Measurements from ENCODE around the gene DOCK7. TPM values are rescaled to one million over a fixed set of nuclear protein-coding genes. Genes with fewer than 3 reads are reported as not detected.

Gene DOCK7
- polyA plus RNA-seq, 1 of the 3 experiments (the other 2 are of a cell fraction): 27.6 TPM

DNA sequence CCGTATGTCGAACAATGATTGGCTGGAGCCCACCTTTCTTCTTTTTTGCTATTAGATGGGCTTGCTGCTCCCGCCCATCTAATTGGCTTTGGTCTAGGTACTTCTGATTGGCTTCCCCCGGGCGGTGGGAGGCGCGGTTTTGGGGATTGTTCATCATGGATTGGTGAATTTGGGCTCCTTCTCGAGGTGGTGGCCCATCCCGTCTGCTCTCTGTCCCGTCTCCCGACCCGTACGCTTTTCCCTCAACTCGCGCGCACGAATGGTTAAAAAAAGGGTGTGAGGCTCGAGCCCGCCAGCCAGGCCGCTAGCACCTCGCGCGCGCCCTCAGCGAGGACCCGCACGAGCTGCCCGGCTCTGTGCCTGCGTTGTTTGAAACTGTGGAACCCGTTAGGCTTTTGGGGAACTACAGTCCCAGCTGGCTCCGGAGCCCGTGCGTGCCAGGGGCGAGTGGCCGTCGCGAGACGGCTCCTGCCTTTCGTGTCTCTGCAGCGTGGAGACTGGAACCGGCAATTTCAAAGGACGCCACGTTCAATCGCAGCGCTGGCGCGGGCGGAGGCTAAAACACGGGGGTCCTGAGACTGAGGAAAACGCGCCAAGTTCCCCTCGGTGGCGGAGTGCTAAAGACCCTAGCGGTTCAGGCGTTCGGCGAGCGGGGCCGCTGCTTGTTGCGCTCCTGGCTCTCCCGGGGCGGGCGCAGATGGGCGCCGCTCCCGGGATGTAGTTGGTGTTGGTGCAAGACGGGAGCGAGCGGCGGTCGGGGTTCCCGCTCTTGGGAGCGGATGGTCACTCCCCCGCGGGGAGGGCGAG is 251.5 kb downstream of the DOCK7 start, which contains the start of gene USP1 (continued):
- TF ChIP-seq EP300 (IDR thresholded peaks at IDR 0.05; ENCODE audit: borderline replicate concordance in 1 of 2, low read depth in 1 of 2, low read length in 1 of 2): no peak; a peak in 1 of 4 replicates
- TF ChIP-seq ELF1 (IDR thresholded peaks at IDR 0.05): peak; percentile 18
- TF ChIP-seq, protein P1, sequence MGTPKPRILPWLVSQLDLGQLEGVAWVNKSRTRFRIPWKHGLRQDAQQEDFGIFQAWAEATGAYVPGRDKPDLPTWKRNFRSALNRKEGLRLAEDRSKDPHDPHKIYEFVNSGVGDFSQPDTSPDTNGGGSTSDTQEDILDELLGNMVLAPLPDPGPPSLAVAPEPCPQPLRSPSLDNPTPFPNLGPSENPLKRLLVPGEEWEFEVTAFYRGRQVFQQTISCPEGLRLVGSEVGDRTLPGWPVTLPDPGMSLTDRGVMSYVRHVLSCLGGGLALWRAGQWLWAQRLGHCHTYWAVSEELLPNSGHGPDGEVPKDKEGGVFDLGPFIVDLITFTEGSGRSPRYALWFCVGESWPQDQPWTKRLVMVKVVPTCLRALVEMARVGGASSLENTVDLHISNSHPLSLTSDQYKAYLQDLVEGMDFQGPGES (IDR thresholded peaks at IDR 0.05; ENCODE audit: low read depth, low read length): peak; percentile 61
- no peak for TF ChIP-seq FOSL2 (IDR thresholded peaks at IDR 0.05; ENCODE audit: borderline replicate concordance, low read depth)
- TF ChIP-seq FOXJ3 (CRISPR knock-in tag; IDR thresholded peaks at IDR 0.05): 0 out of 2 replicates have a peak, but pooled peaks have one; percentile 21
- 0 out of 2 replicates have a peak, but pooled peaks have one; percentile 3 for TF ChIP-seq NFIC (IDR thresholded peaks at IDR 0.05; ENCODE audit: borderline replicate concordance)
- TF ChIP-seq, protein P2, sequence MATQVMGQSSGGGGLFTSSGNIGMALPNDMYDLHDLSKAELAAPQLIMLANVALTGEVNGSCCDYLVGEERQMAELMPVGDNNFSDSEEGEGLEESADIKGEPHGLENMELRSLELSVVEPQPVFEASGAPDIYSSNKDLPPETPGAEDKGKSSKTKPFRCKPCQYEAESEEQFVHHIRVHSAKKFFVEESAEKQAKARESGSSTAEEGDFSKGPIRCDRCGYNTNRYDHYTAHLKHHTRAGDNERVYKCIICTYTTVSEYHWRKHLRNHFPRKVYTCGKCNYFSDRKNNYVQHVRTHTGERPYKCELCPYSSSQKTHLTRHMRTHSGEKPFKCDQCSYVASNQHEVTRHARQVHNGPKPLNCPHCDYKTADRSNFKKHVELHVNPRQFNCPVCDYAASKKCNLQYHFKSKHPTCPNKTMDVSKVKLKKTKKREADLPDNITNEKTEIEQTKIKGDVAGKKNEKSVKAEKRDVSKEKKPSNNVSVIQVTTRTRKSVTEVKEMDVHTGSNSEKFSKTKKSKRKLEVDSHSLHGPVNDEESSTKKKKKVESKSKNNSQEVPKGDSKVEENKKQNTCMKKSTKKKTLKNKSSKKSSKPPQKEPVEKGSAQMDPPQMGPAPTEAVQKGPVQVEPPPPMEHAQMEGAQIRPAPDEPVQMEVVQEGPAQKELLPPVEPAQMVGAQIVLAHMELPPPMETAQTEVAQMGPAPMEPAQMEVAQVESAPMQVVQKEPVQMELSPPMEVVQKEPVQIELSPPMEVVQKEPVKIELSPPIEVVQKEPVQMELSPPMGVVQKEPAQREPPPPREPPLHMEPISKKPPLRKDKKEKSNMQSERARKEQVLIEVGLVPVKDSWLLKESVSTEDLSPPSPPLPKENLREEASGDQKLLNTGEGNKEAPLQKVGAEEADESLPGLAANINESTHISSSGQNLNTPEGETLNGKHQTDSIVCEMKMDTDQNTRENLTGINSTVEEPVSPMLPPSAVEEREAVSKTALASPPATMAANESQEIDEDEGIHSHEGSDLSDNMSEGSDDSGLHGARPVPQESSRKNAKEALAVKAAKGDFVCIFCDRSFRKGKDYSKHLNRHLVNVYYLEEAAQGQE (IDR thresholded peaks at IDR 0.05; ENCODE audit: low read depth, low read length): 0 out of 2 replicates have a peak, but pooled peaks have one; percentile 33

DNA sequence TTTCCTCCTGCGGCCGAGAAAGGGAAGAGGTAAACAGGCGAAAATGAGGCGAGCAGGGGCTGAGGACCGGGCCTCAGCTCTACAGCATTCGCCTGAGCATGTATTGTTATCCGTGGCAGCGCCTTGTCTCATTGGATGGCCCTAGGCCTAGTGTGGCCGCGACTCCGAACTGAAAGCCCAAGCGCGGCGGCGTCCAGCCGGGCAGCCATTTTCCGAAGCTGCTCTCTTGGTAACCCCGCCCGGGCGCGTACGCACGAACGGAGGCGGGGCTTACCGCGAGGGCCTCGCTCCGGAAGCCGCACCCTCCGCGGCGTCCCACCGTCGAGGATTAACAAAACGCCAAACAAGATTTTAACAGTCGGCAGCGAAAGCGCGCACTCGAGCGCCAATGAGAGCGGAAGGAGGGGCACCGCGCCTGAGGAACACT is 252.1 kb downstream of the DOCK7 start:
- Histone ChIP-seq H4K20me1 (ENCODE audit: insufficient read depth) (peaks cover 20% of the 10 kb centered on the region; the same call in 1 of the 2 replicates), H3K36me3 (replicated peaks in 1 of 2; ENCODE audit: control insufficient read depth in 1 of 2, insufficient read depth in 2 of 2, low read length in 1 of 2) (peaks cover 6 to 12% of the 10 kb centered on the region in 2 experiments), H3K4me3 (ENCODE audit: low read depth in 2 of 2, low read length in 1 of 2) (peak overlapping the region; percentile 94 to 96), H3F3A (replicated peaks; ENCODE audit: insufficient read depth) (peaks cover 19% of the 10 kb centered on the region), H3K4me2 (peak overlapping the region; percentile 88), H3K4me1 (ENCODE audit: control insufficient read depth in 1 of 2, insufficient read depth in 2 of 2, low read depth in 1 of 2, low read length in 1 of 2) (peaks cover under 1 to 13% of the 10 kb centered on the region in 2 experiments; a peak in 3 of 4 replicates), H3K27ac (ENCODE audit: low read depth in 2 of 2, low read length in 1 of 2) (peak overlapping the region; percentile 97 to 100), H3K27me3 (ENCODE audit: insufficient read depth) (no peaks in the 10 kb centered on the region), H3K9ac (peak overlapping the region; percentile 99), H2AFZ (ENCODE audit: low read depth) (peak overlapping the region; percentile 88), H3K9me2 (no peaks in the 10 kb centered on the region), H3K79me2 (ENCODE audit: insufficient read depth) (peaks cover 42% of the 10 kb centered on the region), H3K9me3 (no peaks in the 10 kb centered on the region)
- 0% methylated on average over 23 of the region's 45 CpGs for WGBS (ENCODE audit: low lambda C conversion rate)
- DNase-seq: no peak
- CTCF ChIA-PET: interaction anchor here (0.8 to 1.6 kb wide), 5 partner anchors 11 to 354 kb away, joined by 3 to 7 read pairs (median 3); no protein-coding TSS in a partner anchor
- POLR2A ChIA-PET: interaction anchor here (0.6 to 1.7 kb wide), 12 partner anchors 9 to 693 kb away, joined by 3 to 6 read pairs (median 3); no protein-coding TSS in a partner anchor
- TF ChIP-seq RAD21 (IDR thresholded peaks at IDR 0.05; ENCODE audit: low read length) (no peak), SIN3A (IDR thresholded peaks at IDR 0.05; ENCODE audit: borderline replicate concordance, low read depth, low read length) (peak; percentile 12; the same call in 1 of the 2 replicates), ELF1 (IDR thresholded peaks at IDR 0.05) (peak; percentile 25; the same call in 1 of the 2 replicates), TAF1 (IDR thresholded peaks at IDR 0.05; ENCODE audit: borderline replicate concordance, low read depth, low read length) (peak; percentile 97), NRF1 (IDR thresholded peaks at IDR 0.05; ENCODE audit: low read depth, low read length) (peak; percentile 24; the same call in 1 of the 2 replicates), YY1 (IDR thresholded peaks at IDR 0.05; ENCODE audit: low read depth) (peak; percentile 96), FOSL2 (IDR thresholded peaks at IDR 0.05; ENCODE audit: borderline replicate concordance, low read depth) (no peak), RCOR1 (IDR thresholded peaks at IDR 0.05; ENCODE audit: low read length) (no peak), TCF12 (IDR thresholded peaks at IDR 0.05) (no peak)
- TF ChIP-seq, protein P3, sequence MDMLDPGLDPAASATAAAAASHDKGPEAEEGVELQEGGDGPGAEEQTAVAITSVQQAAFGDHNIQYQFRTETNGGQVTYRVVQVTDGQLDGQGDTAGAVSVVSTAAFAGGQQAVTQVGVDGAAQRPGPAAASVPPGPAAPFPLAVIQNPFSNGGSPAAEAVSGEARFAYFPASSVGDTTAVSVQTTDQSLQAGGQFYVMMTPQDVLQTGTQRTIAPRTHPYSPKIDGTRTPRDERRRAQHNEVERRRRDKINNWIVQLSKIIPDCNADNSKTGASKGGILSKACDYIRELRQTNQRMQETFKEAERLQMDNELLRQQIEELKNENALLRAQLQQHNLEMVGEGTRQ (IDR thresholded peaks at IDR 0.05; ENCODE audit: borderline replicate concordance, low read depth, low read length): no peak
- TF ChIP-seq, protein P4, sequence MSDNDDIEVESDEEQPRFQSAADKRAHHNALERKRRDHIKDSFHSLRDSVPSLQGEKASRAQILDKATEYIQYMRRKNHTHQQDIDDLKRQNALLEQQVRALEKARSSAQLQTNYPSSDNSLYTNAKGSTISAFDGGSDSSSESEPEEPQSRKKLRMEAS (IDR thresholded peaks at IDR 0.05; ENCODE audit: low read depth): no peak; the same call in 1 of the 2 replicates
- TF ChIP-seq, protein P5, sequence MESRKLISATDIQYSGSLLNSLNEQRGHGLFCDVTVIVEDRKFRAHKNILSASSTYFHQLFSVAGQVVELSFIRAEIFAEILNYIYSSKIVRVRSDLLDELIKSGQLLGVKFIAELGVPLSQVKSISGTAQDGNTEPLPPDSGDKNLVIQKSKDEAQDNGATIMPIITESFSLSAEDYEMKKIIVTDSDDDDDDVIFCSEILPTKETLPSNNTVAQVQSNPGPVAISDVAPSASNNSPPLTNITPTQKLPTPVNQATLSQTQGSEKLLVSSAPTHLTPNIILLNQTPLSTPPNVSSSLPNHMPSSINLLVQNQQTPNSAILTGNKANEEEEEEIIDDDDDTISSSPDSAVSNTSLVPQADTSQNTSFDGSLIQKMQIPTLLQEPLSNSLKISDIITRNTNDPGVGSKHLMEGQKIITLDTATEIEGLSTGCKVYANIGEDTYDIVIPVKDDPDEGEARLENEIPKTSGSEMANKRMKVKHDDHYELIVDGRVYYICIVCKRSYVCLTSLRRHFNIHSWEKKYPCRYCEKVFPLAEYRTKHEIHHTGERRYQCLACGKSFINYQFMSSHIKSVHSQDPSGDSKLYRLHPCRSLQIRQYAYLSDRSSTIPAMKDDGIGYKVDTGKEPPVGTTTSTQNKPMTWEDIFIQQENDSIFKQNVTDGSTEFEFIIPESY (IDR thresholded peaks at IDR 0.05; ENCODE audit: borderline replicate concordance, low read depth): no peak

All from SK-N-SH (cell line).